A673 (cell line): ENCODE data around the gene HDGF. TPM values are rescaled to one million over a fixed set of nuclear protein-coding genes. Genes with fewer than 3 reads are reported as not detected.
A peak's percentile ranks its signal among the peaks of the same experiment; 100 is the strongest.

Source experiments
- BruUV-seq: library from RNA; stranded (reverse); fragments of 400-500 nt; replicated peaks from 2 replicates; lab custom pipeline; 2021; lab: Mats Ljungman, UMichigan
- CTCF ChIA-PET: fragments of 300-600 bp; sonication (Branson Sonifier 250); formaldehyde crosslinking; loops from one replicate; lab custom pipeline; 2022; ENCODE audit warnings: antibody characterized with exemption; lab: Charles Lee
- POLR2A ChIA-PET: fragments of 300-600 bp; sonication (Branson Sonifier 250); formaldehyde crosslinking; loops from one replicate; lab custom pipeline; 2022; ENCODE audit warnings: antibody characterized with exemption; ENCODE audit not compliant: low non-redundant PET; lab: Charles Lee
- DNase-seq: peaks from one replicate; pipeline ENCODE4 v3.0.0-alpha.2; 2015; ENCODE audit warnings: low spot score
- H3K27ac ChIP-seq: fragments of 200-600 bp; sonication (generic); 2 replicates; pipeline ENCODE4 v1.5.1; 2016; ENCODE audit warnings: mixed run types, low read depth, mild to moderate bottlenecking, mixed read lengths, antibody characterized with exemption, low read length; ENCODE audit not compliant: poor library complexity, severe bottlenecking
- H3K27me3 ChIP-seq: fragments of 200-600 bp; sonication (generic); replicated peaks from 2 replicates; pipeline ENCODE4 v1.6.1; 2017; ENCODE audit warnings: mixed run types, low read depth, mild to moderate bottlenecking, mixed read lengths, antibody characterized with exemption, low read length; ENCODE audit not compliant: insufficient read depth, poor library complexity
- H3K36me3 ChIP-seq: fragments of 200-600 bp; sonication (generic); 2 replicates; pipeline ENCODE4 v1.6.1; 2016; ENCODE audit warnings: mixed run types, mild to moderate bottlenecking, mixed read lengths, antibody characterized with exemption, low read length; ENCODE audit not compliant: insufficient read depth, poor library complexity, severe bottlenecking
- H3K4me1 ChIP-seq: fragments of 200-600 bp; sonication (generic); 2 replicates; pipeline ENCODE4 v1.6.1; 2017; ENCODE audit warnings: mixed run types, mild to moderate bottlenecking, mixed read lengths, antibody characterized with exemption, low read length; ENCODE audit not compliant: insufficient read depth, poor library complexity, severe bottlenecking
- H3K4me3 ChIP-seq: fragments of 200-600 bp; sonication (generic); 2 replicates; pipeline ENCODE4 v1.5.1; 2016; ENCODE audit warnings: low read depth, mixed run types, mild to moderate bottlenecking, mixed read lengths, low read length; ENCODE audit not compliant: poor library complexity, severe bottlenecking
- H3K9me3 ChIP-seq: fragments of 200-600 bp; sonication (generic); 2 replicates; pipeline ENCODE4 v1.6.1; 2016; ENCODE audit warnings: mixed run types, low read depth, mild to moderate bottlenecking, mixed read lengths, antibody characterized with exemption, low read length; ENCODE audit not compliant: poor library complexity, severe bottlenecking
- EZH2 ChIP-seq: fragments of 200-600 bp; sonication (generic); IDR thresholded peaks from 2 replicates; pipeline ENCODE4 v1.6.1; 2017; ENCODE audit warnings: borderline replicate concordance, low read depth, mild to moderate bottlenecking, mixed read lengths, antibody characterized with exemption, low read length; ENCODE audit not compliant: poor library complexity, severe bottlenecking
- intact Hi-C: fragments of 100-400 bp; cut with micrococcal nuclease; formaldehyde crosslinking; loops from one replicate; pipeline ENCODE4 v1.10.0; 2022; ENCODE audit not compliant: unreplicated experiment
- total RNA-seq: library from RNA; stranded (reverse); gene quantifications from 2 replicates; pipeline ENCODE4 v1.2.3, GENCODE V29; 2021
- TF ChIP-seq, protein P1 (sequence below): fragments of 300-800, 200-600 bp; sonication (generic); conservative IDR thresholded peaks from 2 replicates; pipeline ENCODE4 v1.5.1; 2017; ENCODE audit warnings: low read depth, mild to moderate bottlenecking, antibody characterized with exemption, low read length, moderate library complexity, mixed read lengths

Gene HDGF
- total RNA-seq, 1 experiment from 2014 or later: 536 TPM

- TF ChIP-seq, protein P1, sequence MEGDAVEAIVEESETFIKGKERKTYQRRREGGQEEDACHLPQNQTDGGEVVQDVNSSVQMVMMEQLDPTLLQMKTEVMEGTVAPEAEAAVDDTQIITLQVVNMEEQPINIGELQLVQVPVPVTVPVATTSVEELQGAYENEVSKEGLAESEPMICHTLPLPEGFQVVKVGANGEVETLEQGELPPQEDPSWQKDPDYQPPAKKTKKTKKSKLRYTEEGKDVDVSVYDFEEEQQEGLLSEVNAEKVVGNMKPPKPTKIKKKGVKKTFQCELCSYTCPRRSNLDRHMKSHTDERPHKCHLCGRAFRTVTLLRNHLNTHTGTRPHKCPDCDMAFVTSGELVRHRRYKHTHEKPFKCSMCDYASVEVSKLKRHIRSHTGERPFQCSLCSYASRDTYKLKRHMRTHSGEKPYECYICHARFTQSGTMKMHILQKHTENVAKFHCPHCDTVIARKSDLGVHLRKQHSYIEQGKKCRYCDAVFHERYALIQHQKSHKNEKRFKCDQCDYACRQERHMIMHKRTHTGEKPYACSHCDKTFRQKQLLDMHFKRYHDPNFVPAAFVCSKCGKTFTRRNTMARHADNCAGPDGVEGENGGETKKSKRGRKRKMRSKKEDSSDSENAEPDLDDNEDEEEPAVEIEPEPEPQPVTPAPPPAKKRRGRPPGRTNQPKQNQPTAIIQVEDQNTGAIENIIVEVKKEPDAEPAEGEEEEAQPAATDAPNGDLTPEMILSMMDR: no peak
- no peak for TF ChIP-seq EZH2
- H3K4me1 ChIP-seq: peaks cover 14% of the 10 kb centered on the region
- no TSS peak for BruUV-seq
- ChIA-PET POLR2A (interaction anchor here (0.6 kb wide), 1 partner anchor 16 kb away, joined by 3 read pairs; no protein-coding TSS in a partner anchor), CTCF (interaction anchor here (1.0 to 1.4 kb wide), 3 partner anchors 21 to 79 kb away, joined by 3 to 4 read pairs (median 4); no protein-coding TSS in a partner anchor)
- intact Hi-C loops: loop anchor here (1.0 to 2.0 kb wide), 3 partner anchors 17 to 39 kb away; partner anchors contain the start of genes HDGF, ISG20L2, METTL25B and MRPL24
- no peaks in the 10 kb centered on the region for H3K9me3 ChIP-seq
- peak overlapping the region; percentile 89 for H3K4me3 ChIP-seq
- no peaks in the 10 kb centered on the region for H3K27me3 ChIP-seq
- H3K27ac ChIP-seq: peak overlapping the region; percentile 94
- DNase-seq: peak; percentile 51
- H3K36me3 ChIP-seq: peaks cover 8% of the 10 kb centered on the region
Measured at GRCh38 chr1:156767879-156768604, 16.6 kb upstream of the HDGF start.

- Histone ChIP-seq H3K27me3 (no peaks in the 10 kb centered on the region), H3K4me3 (peak within 1 kb of the TSS; percentile 89), H3K9me3 (no peaks in the 10 kb centered on the region), H3K36me3 (peaks cover 8% of the 10 kb centered on the region), H3K27ac (peak within 1 kb of the TSS; percentile 94), H3K4me1 (peaks cover 14% of the 10 kb centered on the region)
- intact Hi-C loops: loop anchor here (1.0 to 2.0 kb wide), 2 partner anchors 16 to 26 kb away; partner anchors contain the start of genes HDGF and MRPL24
- CTCF ChIA-PET: interaction anchor here (0.6 to 1.4 kb wide), 4 partner anchors 20 to 106 kb away, joined by 4 to 9 read pairs (median 4); partner anchors contain the start of gene MRPL24
- BruUV-seq: TSS peak; percentile 40
- DNase-seq: peak; percentile 100
- TF ChIP-seq, protein P1: no peak
- TF ChIP-seq EZH2: no peak
- POLR2A ChIA-PET: interaction anchor here (0.6 kb wide), 1 partner anchor 15 kb away, joined by 3 read pairs; no protein-coding TSS in a partner anchor
Measured at GRCh38 chr1:156767101-156767878, 15.8 kb upstream of the HDGF start, which contains the start of gene PRCC. Gene PRCC, plus strand, starts transcription at chr1:156767535. Its CDS starts 237 bp downstream, at chr1:156767772.
